BLaER1 treated with 17β-estradiol and CSF1 and Interleukin-3, amounts not matched to agents 10 nM and 100 nM (cell line): ENCODE measurements around the gene CDKL4.
A peak's percentile ranks its signal among the peaks of the same experiment; 100 is the strongest.
"Not testable (repeated sequence)": the region's sequence is repeated elsewhere in the genome, so short reads cannot be mapped to it uniquely, and the experiment has no call there.

ENCODE experiments used
- H3K27ac ChIP-seq, 11 experiments: shearing (Covaris generic); formaldehyde crosslinking; 2 replicates each; pipeline ENCODE4 v1.8.1; 2022
- H3K27me3 ChIP-seq, 11 experiments: shearing (Covaris generic); formaldehyde crosslinking; 2 replicates each; pipeline ENCODE4 v1.8.1; 2022
- H3K36me3 ChIP-seq, 11 experiments: shearing (Covaris generic); formaldehyde crosslinking; 2 replicates each; pipeline ENCODE4 v1.8.1; 2022
- H3K4me1 ChIP-seq, 10 experiments: shearing (Covaris generic); formaldehyde crosslinking; 2 replicates each; pipeline ENCODE4 v1.8.1; 2022
- H3K4me2 ChIP-seq, 11 experiments: shearing (Covaris generic); formaldehyde crosslinking; 2 replicates each; pipeline ENCODE4 v1.8.1; 2022
- H3K4me3 ChIP-seq, 10 experiments: shearing (Covaris generic); formaldehyde crosslinking; 2 replicates each; pipeline ENCODE4 v1.8.1; 2022
- H3K9ac ChIP-seq, 11 experiments: shearing (Covaris generic); formaldehyde crosslinking; 2 replicates each; pipeline ENCODE4 v1.8.1; 2022
- H3K9me3 ChIP-seq, 11 experiments: shearing (Covaris generic); formaldehyde crosslinking; replicated peaks in 1 of 11; 2 replicates each; pipeline ENCODE4 v1.8.1; 2022
- H4K20me1 ChIP-seq, 11 experiments: shearing (Covaris generic); formaldehyde crosslinking; 2 replicates each; pipeline ENCODE4 v1.8.1; 2022
- Cebpa-rat ChIP-seq, 11 experiments: shearing (Covaris generic); IDR thresholded peaks; 2 replicates each; pipeline ENCODE4 v1.8.1; 2022

CDKL4 gene

GRCh38 chr2:39220136-39220535, 23.6 kb downstream of the CDKL4 start:
- no peak overlapping the region for H3K27ac ChIP-seq
- H3K27me3 ChIP-seq: no peaks in the 10 kb centered on the region
- no peak overlapping the region for H3K4me2 ChIP-seq
- H3K36me3 ChIP-seq: no peaks in the 10 kb centered on the region
- H3K9ac ChIP-seq: no peak overlapping the region
- no peaks in the 10 kb centered on the region for H3K9me3 ChIP-seq
- H3K4me3 ChIP-seq: no peak overlapping the region
- peaks cover 9 to 16% (median 12%) of the 10 kb centered on the region in 10 experiments for H3K4me1 ChIP-seq
- H4K20me1 ChIP-seq: no peaks in the 10 kb centered on the region
- TF ChIP-seq Cebpa-rat (IDR thresholded peaks at IDR 0.05): no peak

GRCh38 chr2:39218391-39218790, 25.4 kb downstream of the CDKL4 start:
- Histone ChIP-seq H3K4me2 (no peak overlapping the region), H3K9me3 (no peaks in the 10 kb centered on the region), H3K36me3 (no peaks in the 10 kb centered on the region), H3K4me1 (peaks cover 9 to 16% (median 12%) of the 10 kb centered on the region in 10 experiments), H3K27me3 (no peaks in the 10 kb centered on the region), H3K27ac (no peak overlapping the region), H4K20me1 (no peaks in the 10 kb centered on the region), H3K4me3 (no peak overlapping the region), H3K9ac (no peak overlapping the region)
- TF ChIP-seq Cebpa-rat (IDR thresholded peaks at IDR 0.05): no peak

- H3K4me2 ChIP-seq: peak overlapping the region; percentile 56 to 77 (median 63)
- no peak overlapping the region for H3K9ac ChIP-seq
- H3K36me3 ChIP-seq: no peaks in the 10 kb centered on the region
- H3K4me3 ChIP-seq: no peak overlapping the region
- no peaks in the 10 kb centered on the region for H3K9me3 ChIP-seq
- TF ChIP-seq Cebpa-rat (IDR thresholded peaks at IDR 0.05): no peak
- peaks cover 9 to 16% (median 12%) of the 10 kb centered on the region in 10 experiments for H3K4me1 ChIP-seq
- H4K20me1 ChIP-seq: no peaks in the 10 kb centered on the region
- H3K27ac ChIP-seq: no peak overlapping the region
- H3K27me3 ChIP-seq: no peaks in the 10 kb centered on the region
Measured at GRCh38 chr2:39217192-39217550, 26.6 kb downstream of the CDKL4 start.

GRCh38 chr2:39216346-39217191, 27.2 kb downstream of the CDKL4 start:
- Histone ChIP-seq H3K4me3 (no peak overlapping the region), H3K9ac (no peak overlapping the region), H3K4me1 (peaks cover 9 to 16% (median 12%) of the 10 kb centered on the region in 10 experiments), H4K20me1 (no peaks in the 10 kb centered on the region), H3K36me3 (no peaks in the 10 kb centered on the region), H3K4me2 (peak overlapping the region; percentile 56 to 77 (median 63)), H3K27ac (no peak overlapping the region), H3K9me3 (no peaks in the 10 kb centered on the region), H3K27me3 (no peaks in the 10 kb centered on the region)
- TF ChIP-seq Cebpa-rat (IDR thresholded peaks at IDR 0.05): no peak

GRCh38 chr2:39215545-39215944, 28.2 kb downstream of the CDKL4 start:
- Histone ChIP-seq H3K4me3 (no peak overlapping the region), H3K4me1 (peaks cover 9 to 16% (median 12%) of the 10 kb centered on the region in 10 experiments), H3K9me3 (no peaks in the 10 kb centered on the region), H3K27me3 (no peaks in the 10 kb centered on the region), H3K27ac (no peak overlapping the region), H3K9ac (no peak overlapping the region), H3K36me3 (no peaks in the 10 kb centered on the region), H4K20me1 (no peaks in the 10 kb centered on the region), H3K4me2 (no peak overlapping the region)
- no peak for TF ChIP-seq Cebpa-rat (IDR thresholded peaks at IDR 0.05)

GRCh38 chr2:39213015-39213414, 30.8 kb downstream of the CDKL4 start:
- H3K9me3 ChIP-seq: no peaks in the 10 kb centered on the region
- no peaks in the 10 kb centered on the region for H3K27me3 ChIP-seq
- no peak for TF ChIP-seq Cebpa-rat (IDR thresholded peaks at IDR 0.05)
- H3K9ac ChIP-seq: no peak overlapping the region
- H3K36me3 ChIP-seq: no peaks in the 10 kb centered on the region
- no peak overlapping the region for H3K27ac ChIP-seq
- no peak overlapping the region for H3K4me3 ChIP-seq
- peaks cover 9 to 16% (median 12%) of the 10 kb centered on the region in 10 experiments for H3K4me1 ChIP-seq
- H3K4me2 ChIP-seq: no peak overlapping the region
- no peaks in the 10 kb centered on the region for H4K20me1 ChIP-seq

- Histone ChIP-seq H3K4me2 (no peak overlapping the region), H3K4me3 (no peak overlapping the region), H3K27ac (no peak overlapping the region), H3K36me3 (no peaks in the 10 kb centered on the region), H3K9ac (no peak overlapping the region), H3K27me3 (no peaks in the 10 kb centered on the region), H3K9me3 (no peaks in the 10 kb centered on the region), H3K4me1 (no peaks in the 10 kb centered on the region), H4K20me1 (no peaks in the 10 kb centered on the region)
- no peak for TF ChIP-seq Cebpa-rat (IDR thresholded peaks at IDR 0.05)
Measured at GRCh38 chr2:39210846-39211245, 32.9 kb downstream of the CDKL4 start.

- Histone ChIP-seq H3K27ac (no peak overlapping the region), H3K4me1 (no peaks in the 10 kb centered on the region), H4K20me1 (no peaks in the 10 kb centered on the region), H3K36me3 (no peaks in the 10 kb centered on the region), H3K9me3 (peaks cover 0 to 16% (median 8%) of the 10 kb centered on the region in 11 experiments; a peak in 16 of 22 replicates), H3K9ac (no peak overlapping the region), H3K4me2 (no peak overlapping the region), H3K27me3 (no peaks in the 10 kb centered on the region), H3K4me3 (no peak overlapping the region)
- no peak for TF ChIP-seq Cebpa-rat (IDR thresholded peaks at IDR 0.05)
Measured at GRCh38 chr2:39203382-39203781, 40.4 kb downstream of the CDKL4 start.

GRCh38 chr2:39202639-39203369, 41.0 kb downstream of the CDKL4 start:
- Histone ChIP-seq H3K36me3 (no peaks in the 10 kb centered on the region), H3K27ac (no peak overlapping the region), H3K9me3 (peaks cover 0 to 18% (median 8%) of the 10 kb centered on the region in 11 experiments; a peak in 16 of 22 replicates), H3K4me2 (no peak overlapping the region), H3K4me1 (no peaks in the 10 kb centered on the region), H3K27me3 (no peaks in the 10 kb centered on the region), H4K20me1 (no peaks in the 10 kb centered on the region), H3K4me3 (no peak overlapping the region), H3K9ac (no peak overlapping the region)
- no peak for TF ChIP-seq Cebpa-rat (IDR thresholded peaks at IDR 0.05)

- not testable (repeated sequence) for H3K4me3 ChIP-seq, H4K20me1 ChIP-seq, H3K4me2 ChIP-seq, H3K4me1 ChIP-seq, H3K36me3 ChIP-seq, H3K9ac ChIP-seq, H3K27ac ChIP-seq, H3K27me3 ChIP-seq
- peaks cover 16 to 40% (median 25%) of the 10 kb centered on the region in 11 experiments for H3K9me3 ChIP-seq
Measured at GRCh38 chr2:39197003-39197402, 46.8 kb downstream of the CDKL4 start.
